Gastroesophageal sphincter (tissue), 3 donors: Measurements from ENCODE around the gene HOXB4.

Experiments
- CTCF ChIP-seq, 4 experiments: fragments of 200-600 bp in 2 of 4; fragments of 450-650 bp in 2 of 4; sonication (generic) in 1 of 4; IDR thresholded peaks; one replicate each; pipeline ENCODE4 v1.5.1; 2017 to 2019; ENCODE audit warnings: antibody characterized with exemption in 4 of 4, mild to moderate bottlenecking in 2 of 4, moderate library complexity in 2 of 4
- POLR2AphosphoS5 ChIP-seq: sonication (generic); formaldehyde crosslinking; IDR thresholded peaks from one replicate; pipeline ENCODE4 v1.6.1; 2017; ENCODE audit warnings: antibody characterized with exemption

DNA sequence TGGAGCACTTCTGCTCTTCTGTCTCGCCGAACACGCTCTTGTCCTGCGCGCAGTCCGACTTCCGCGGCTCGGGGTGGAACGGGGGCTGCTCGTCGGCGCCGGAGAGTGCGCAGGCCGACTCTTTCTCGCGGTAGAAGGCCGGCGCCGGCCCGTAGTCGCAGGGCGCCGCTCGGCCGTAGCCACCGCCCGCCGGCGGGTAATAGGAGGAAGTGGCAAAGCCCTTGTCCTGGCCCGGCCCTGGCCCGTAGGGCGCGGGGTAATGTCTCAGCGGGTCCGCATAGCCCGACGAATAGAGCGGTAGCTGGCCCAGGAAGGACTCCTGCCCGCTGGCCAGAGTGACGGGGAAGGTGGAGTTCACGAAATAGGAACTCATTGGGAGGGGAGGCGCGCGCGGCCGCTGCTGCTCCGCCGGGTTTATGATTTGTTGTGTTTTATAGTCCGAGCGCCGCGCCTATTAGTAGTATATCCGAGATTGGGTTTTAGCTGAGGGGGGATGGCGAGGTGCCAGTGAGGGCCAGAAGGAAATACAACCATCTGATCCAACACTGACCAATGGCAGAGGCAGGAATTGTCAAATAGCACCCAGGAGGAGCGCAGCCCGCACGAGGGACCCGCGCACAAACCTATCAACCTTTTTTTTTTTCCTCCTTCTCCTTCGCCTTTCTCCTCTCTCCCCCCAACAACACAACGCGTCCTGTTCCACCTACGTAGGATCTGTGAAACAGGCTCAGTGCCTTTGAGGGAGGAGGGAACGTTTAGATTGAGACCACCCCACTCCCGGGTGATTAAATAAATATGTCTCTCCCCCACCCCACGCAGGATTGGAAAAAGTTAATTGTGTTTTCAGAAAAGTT is 19.9 kb upstream of the HOXB4 start:
- peak; percentile 77 for TF ChIP-seq POLR2AphosphoS5
- TF ChIP-seq CTCF (IDR thresholded peaks at IDR 0.05) = no peak
